Activated CD4-positive, alpha-beta memory T cell treated with anti-CD3 and anti-CD28 coated beads, Interleukin-2, amount 10 ng/mL, durations not matched to agents 7 days and 5 days (primary cell): ENCODE measurements around the gene NR2F2. TPM values are rescaled to one million over a fixed set of nuclear protein-coding genes. Genes with fewer than 3 reads are reported as not detected.

Experiments used
- CTCF ChIA-PET: fragments of 350-600 bp; sonication (Branson Sonifier 250); formaldehyde crosslinking; loops from one replicate; lab custom pipeline; 2021; ENCODE audit warnings: antibody characterized with exemption, inconsistent platforms; lab: Charles Lee
- POLR2A ChIA-PET: fragments of 350-600 bp; sonication (Branson Sonifier 250); formaldehyde crosslinking; loops from one replicate; lab custom pipeline; 2021; ENCODE audit warnings: antibody characterized with exemption; lab: Charles Lee
- DNase-seq: peaks from one replicate; pipeline ENCODE4 v3.0.0-alpha.2; 2020
- H3K27ac Mint-ChIP-seq: one replicate; pipeline ENCODE4 v1.8.0; 2021; ENCODE audit warnings: mild to moderate bottlenecking, mixed read lengths
- H3K27me3 Mint-ChIP-seq: one replicate; pipeline ENCODE4 v1.8.0; 2021; ENCODE audit warnings: mixed read lengths
- H3K36me3 Mint-ChIP-seq: one replicate; pipeline ENCODE4 v1.8.0; 2021; ENCODE audit warnings: low read depth, mixed read lengths
- H3K4me1 Mint-ChIP-seq: one replicate; pipeline ENCODE4 v1.8.0; 2021; ENCODE audit warnings: mixed read lengths
- H3K4me3 Mint-ChIP-seq: one replicate; pipeline ENCODE4 v1.8.0; 2021; ENCODE audit warnings: mild to moderate bottlenecking, mixed read lengths
- H3K9me3 Mint-ChIP-seq: one replicate; pipeline ENCODE4 v1.8.0; 2021; ENCODE audit warnings: mixed read lengths
- total RNA-seq, 2 experiments: library from RNA; stranded (reverse); gene quantifications; one replicate each; pipeline ENCODE4 v1.2.3, GENCODE V29; 2021

Gene NR2F2
- total RNA-seq, 2 experiments from 2014 or later = not detected

- POLR2A ChIA-PET = no interaction called here
- DNase-seq = no peak
- Mint-ChIP-seq H3K36me3 (no peaks in the 10 kb centered on the region), H3K4me3 (no peak overlapping the region), H3K9me3 (no peaks in the 10 kb centered on the region), H3K4me1 (no peaks in the 10 kb centered on the region), H3K27me3 (no peaks in the 10 kb centered on the region), H3K27ac (no peak overlapping the region)
- CTCF ChIA-PET = no interaction called here
These were observed 22.6 kb upstream of the NR2F2 start for GRCh38 chr15:96307856-96308394.

- H3K4me1 Mint-ChIP-seq = no peaks in the 10 kb centered on the region
- ChIA-PET POLR2A (no interaction called here), CTCF (no interaction called here)
- H3K27ac Mint-ChIP-seq = no peak overlapping the region
- no peak overlapping the region for H3K4me3 Mint-ChIP-seq
- no peak for DNase-seq
- no peaks in the 10 kb centered on the region for H3K9me3 Mint-ChIP-seq
- H3K36me3 Mint-ChIP-seq = no peaks in the 10 kb centered on the region
- H3K27me3 Mint-ChIP-seq = no peaks in the 10 kb centered on the region
These were observed 21.3 kb upstream of the NR2F2 start for GRCh38 chr15:96309143-96309660.

GRCh38 chr15:96311256-96311955, 19.1 kb upstream of the NR2F2 start:
- Mint-ChIP-seq H3K27ac (no peak overlapping the region), H3K27me3 (no peaks in the 10 kb centered on the region), H3K4me3 (no peak overlapping the region), H3K9me3 (no peaks in the 10 kb centered on the region), H3K36me3 (no peaks in the 10 kb centered on the region), H3K4me1 (no peaks in the 10 kb centered on the region)
- ChIA-PET POLR2A (no interaction called here), CTCF (interaction anchor here (1.2 kb wide), 1 partner anchor 16 kb away, joined by 3 read pairs; no protein-coding TSS in a partner anchor)
- DNase-seq = no peak

GRCh38 chr15:96311956-96312294, 18.6 kb upstream of the NR2F2 start:
- Mint-ChIP-seq H3K36me3 (no peaks in the 10 kb centered on the region), H3K4me1 (no peaks in the 10 kb centered on the region), H3K9me3 (no peaks in the 10 kb centered on the region), H3K4me3 (no peak overlapping the region), H3K27ac (no peak overlapping the region), H3K27me3 (no peaks in the 10 kb centered on the region)
- CTCF ChIA-PET = no interaction called here
- DNase-seq = no peak
- POLR2A ChIA-PET = no interaction called here

- ChIA-PET CTCF (no interaction called here), POLR2A (no interaction called here)
- no peaks in the 10 kb centered on the region for H3K27me3 Mint-ChIP-seq
- H3K36me3 Mint-ChIP-seq = no peaks in the 10 kb centered on the region
- no peak overlapping the region for H3K4me3 Mint-ChIP-seq
- no peak for DNase-seq
- H3K9me3 Mint-ChIP-seq = no peaks in the 10 kb centered on the region
- no peaks in the 10 kb centered on the region for H3K4me1 Mint-ChIP-seq
- H3K27ac Mint-ChIP-seq = no peak overlapping the region
These were observed 17.7 kb upstream of the NR2F2 start for GRCh38 chr15:96312641-96313335.

- no peaks in the 10 kb centered on the region for H3K9me3 Mint-ChIP-seq
- H3K36me3 Mint-ChIP-seq = no peaks in the 10 kb centered on the region
- H3K4me1 Mint-ChIP-seq = no peaks in the 10 kb centered on the region
- CTCF ChIA-PET = no interaction called here
- no peak overlapping the region for H3K27ac Mint-ChIP-seq
- POLR2A ChIA-PET = no interaction called here
- H3K4me3 Mint-ChIP-seq = no peak overlapping the region
- no peak for DNase-seq
- peaks cover 3% of the 10 kb centered on the region for H3K27me3 Mint-ChIP-seq
These were observed 16.0 kb upstream of the NR2F2 start for GRCh38 chr15:96314518-96314917.

GRCh38 chr15:96314963-96315362, 15.5 kb upstream of the NR2F2 start:
- Mint-ChIP-seq H3K4me1 (no peaks in the 10 kb centered on the region), H3K36me3 (no peaks in the 10 kb centered on the region), H3K27ac (no peak overlapping the region), H3K4me3 (no peak overlapping the region), H3K27me3 (peaks cover 6% of the 10 kb centered on the region), H3K9me3 (no peaks in the 10 kb centered on the region)
- CTCF ChIA-PET = no interaction called here
- no peak for DNase-seq
- POLR2A ChIA-PET = no interaction called here

GRCh38 chr15:96316953-96317629, 13.4 kb upstream of the NR2F2 start:
- H3K27me3 Mint-ChIP-seq = peaks cover 16% of the 10 kb centered on the region
- H3K4me3 Mint-ChIP-seq = no peak overlapping the region
- no peaks in the 10 kb centered on the region for H3K4me1 Mint-ChIP-seq
- DNase-seq = no peak
- CTCF ChIA-PET = no interaction called here
- POLR2A ChIA-PET = no interaction called here
- no peak overlapping the region for H3K27ac Mint-ChIP-seq
- no peaks in the 10 kb centered on the region for H3K36me3 Mint-ChIP-seq
- H3K9me3 Mint-ChIP-seq = no peaks in the 10 kb centered on the region

GRCh38 chr15:96320107-96320506, 10.4 kb upstream of the NR2F2 start:
- H3K9me3 Mint-ChIP-seq = no peaks in the 10 kb centered on the region
- POLR2A ChIA-PET = no interaction called here
- H3K4me3 Mint-ChIP-seq = no peak overlapping the region
- H3K27ac Mint-ChIP-seq = no peak overlapping the region
- DNase-seq = no peak
- CTCF ChIA-PET = interaction anchor here (0.6 to 1.1 kb wide), 2 partner anchors 38 to 49 kb away, joined by 3 to 5 read pairs; no protein-coding TSS in a partner anchor
- no peaks in the 10 kb centered on the region for H3K4me1 Mint-ChIP-seq
- peaks cover 39% of the 10 kb centered on the region for H3K27me3 Mint-ChIP-seq
- no peaks in the 10 kb centered on the region for H3K36me3 Mint-ChIP-seq

- Mint-ChIP-seq H3K4me3 (no peak overlapping the region), H3K27ac (no peak overlapping the region), H3K27me3 (peaks cover 47% of the 10 kb centered on the region), H3K36me3 (no peaks in the 10 kb centered on the region), H3K4me1 (no peaks in the 10 kb centered on the region), H3K9me3 (no peaks in the 10 kb centered on the region)
- DNase-seq = no peak
- CTCF ChIA-PET = interaction anchor here (0.6 to 1.1 kb wide), 2 partner anchors 37 to 435 kb away, joined by 3 to 5 read pairs; no protein-coding TSS in a partner anchor
- POLR2A ChIA-PET = no interaction called here
These were observed 9.5 kb upstream of the NR2F2 start for GRCh38 chr15:96320703-96321638.

GRCh38 chr15:96321639-96322535, 8.6 kb upstream of the NR2F2 start:
- no peak overlapping the region for H3K27ac Mint-ChIP-seq
- H3K36me3 Mint-ChIP-seq = no peaks in the 10 kb centered on the region
- no peaks in the 10 kb centered on the region for H3K4me1 Mint-ChIP-seq
- no peak overlapping the region for H3K4me3 Mint-ChIP-seq
- DNase-seq = no peak
- CTCF ChIA-PET = interaction anchor here (0.6 kb wide), 1 partner anchor 434 kb away, joined by 3 read pairs; no protein-coding TSS in a partner anchor
- H3K9me3 Mint-ChIP-seq = no peaks in the 10 kb centered on the region
- peaks cover 57% of the 10 kb centered on the region for H3K27me3 Mint-ChIP-seq
- POLR2A ChIA-PET = no interaction called here
